HL-60 (cell line): ENCODE results near the gene CACNG4.

ENCODE experiments used
- CTCF ChIP-seq: IDR thresholded peaks from one replicate; pipeline ENCODE4 v1.5.1; 2011; ENCODE audit warnings: low read length, control low read depth, inconsistent platforms; ENCODE audit not compliant: insufficient read depth
- POLR2AphosphoS5 ChIP-seq: IDR thresholded peaks from 2 replicates; pipeline ENCODE4 v1.6.1; 2012; ENCODE audit warnings: low read depth
- TF ChIP-seq, protein P1 (sequence below): IDR thresholded peaks from 2 replicates; pipeline ENCODE4 v1.6.1; 2012; ENCODE audit warnings: low read depth; ENCODE audit not compliant: insufficient replicate concordance

DNA sequence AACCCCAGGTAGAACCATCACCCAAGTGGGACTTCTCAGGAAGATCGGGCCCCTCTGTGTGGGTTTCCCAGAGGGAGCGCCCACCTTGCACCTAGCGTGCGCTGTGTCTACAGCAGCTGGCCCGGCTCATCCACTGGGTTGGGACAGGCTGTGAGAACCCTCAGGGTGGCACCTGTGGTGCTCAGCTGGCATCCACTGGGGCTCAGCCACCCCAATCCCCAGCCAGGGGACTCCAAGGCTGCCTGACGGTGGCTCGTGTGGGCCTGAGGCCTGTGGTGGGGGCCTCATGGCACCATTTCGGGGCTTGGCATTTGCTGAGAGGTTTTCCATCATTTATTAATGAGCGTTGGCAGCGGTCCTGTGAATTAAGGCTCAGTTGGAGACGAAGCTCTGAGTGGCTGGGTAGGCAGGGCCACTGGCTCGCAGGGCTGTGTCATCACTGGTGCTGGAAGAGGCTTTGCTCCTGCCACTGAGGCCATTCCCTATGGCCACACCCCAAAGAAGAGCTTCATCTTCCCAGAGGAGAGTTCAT lies 28.5 kb downstream of the CACNG4 start:
- TF ChIP-seq CTCF (no peak), POLR2AphosphoS5 (no peak)
- TF ChIP-seq, protein P1, sequence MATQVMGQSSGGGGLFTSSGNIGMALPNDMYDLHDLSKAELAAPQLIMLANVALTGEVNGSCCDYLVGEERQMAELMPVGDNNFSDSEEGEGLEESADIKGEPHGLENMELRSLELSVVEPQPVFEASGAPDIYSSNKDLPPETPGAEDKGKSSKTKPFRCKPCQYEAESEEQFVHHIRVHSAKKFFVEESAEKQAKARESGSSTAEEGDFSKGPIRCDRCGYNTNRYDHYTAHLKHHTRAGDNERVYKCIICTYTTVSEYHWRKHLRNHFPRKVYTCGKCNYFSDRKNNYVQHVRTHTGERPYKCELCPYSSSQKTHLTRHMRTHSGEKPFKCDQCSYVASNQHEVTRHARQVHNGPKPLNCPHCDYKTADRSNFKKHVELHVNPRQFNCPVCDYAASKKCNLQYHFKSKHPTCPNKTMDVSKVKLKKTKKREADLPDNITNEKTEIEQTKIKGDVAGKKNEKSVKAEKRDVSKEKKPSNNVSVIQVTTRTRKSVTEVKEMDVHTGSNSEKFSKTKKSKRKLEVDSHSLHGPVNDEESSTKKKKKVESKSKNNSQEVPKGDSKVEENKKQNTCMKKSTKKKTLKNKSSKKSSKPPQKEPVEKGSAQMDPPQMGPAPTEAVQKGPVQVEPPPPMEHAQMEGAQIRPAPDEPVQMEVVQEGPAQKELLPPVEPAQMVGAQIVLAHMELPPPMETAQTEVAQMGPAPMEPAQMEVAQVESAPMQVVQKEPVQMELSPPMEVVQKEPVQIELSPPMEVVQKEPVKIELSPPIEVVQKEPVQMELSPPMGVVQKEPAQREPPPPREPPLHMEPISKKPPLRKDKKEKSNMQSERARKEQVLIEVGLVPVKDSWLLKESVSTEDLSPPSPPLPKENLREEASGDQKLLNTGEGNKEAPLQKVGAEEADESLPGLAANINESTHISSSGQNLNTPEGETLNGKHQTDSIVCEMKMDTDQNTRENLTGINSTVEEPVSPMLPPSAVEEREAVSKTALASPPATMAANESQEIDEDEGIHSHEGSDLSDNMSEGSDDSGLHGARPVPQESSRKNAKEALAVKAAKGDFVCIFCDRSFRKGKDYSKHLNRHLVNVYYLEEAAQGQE = no peak
